Endothelial cell of umbilical vein (primary cell): ENCODE measurements around the gene TGFBR2. TPM values are rescaled to one million over a fixed set of nuclear protein-coding genes. Genes with fewer than 3 reads are reported as not detected.

Experiments
- BruUV-seq: library from RNA; stranded (reverse); fragments of 400-500 nt; replicated peaks from 2 replicates; lab custom pipeline; 2021; lab: Mats Ljungman, UMichigan
- CTCF ChIA-PET: fragments of 300-600, 350-600 bp; sonication (Branson Sonifier 250); formaldehyde crosslinking; loops from one replicate; lab custom pipeline; 2021; ENCODE audit warnings: antibody characterized with exemption, inconsistent platforms; lab: Charles Lee
- POLR2A ChIA-PET: fragments of 300-600, 350-600 bp; sonication (Branson Sonifier 250); formaldehyde crosslinking; loops from one replicate; lab custom pipeline; 2021; ENCODE audit warnings: antibody characterized with exemption, inconsistent platforms; lab: Charles Lee
- DNase-seq: peaks from one replicate; pipeline ENCODE4 v3.0.0-alpha.2; 2011; ENCODE audit warnings: low read depth, low spot score
- FAIRE-seq: peaks from 2 replicates; lab custom pipeline; 2011; peaks lifted over from hg19 to GRCh38; lab: Jason Lieb, UNC
- H2AFZ ChIP-seq: 2 replicates; pipeline ENCODE4 v1.6.0; 2012; ENCODE audit warnings: low read depth, low read length, control low read depth, inconsistent platforms
- H3K27ac ChIP-seq: 2 replicates; pipeline ENCODE4 v1.5.1; 2011; ENCODE audit warnings: low read depth, mild to moderate bottlenecking, control low read depth, low read length, moderate library complexity; ENCODE audit not compliant: insufficient read depth
- H3K27me3 ChIP-seq, 2 experiments: 2 replicates each; pipeline versions ENCODE4 v1.6.0 to v1.6.1; 2011; ENCODE audit warnings: low read length in 2 of 2, mixed read lengths in 1 of 2; ENCODE audit not compliant: control insufficient read depth in 2 of 2, insufficient read depth in 2 of 2
- H3K36me3 ChIP-seq, 2 experiments: 2 replicates in 1 of 2; 3 replicates in 1 of 2; pipeline ENCODE4 v1.5.1; 2011; ENCODE audit warnings: low read length in 2 of 2, mild to moderate bottlenecking in 1 of 2, moderate library complexity in 1 of 2; ENCODE audit not compliant: control insufficient read depth in 2 of 2, insufficient read depth in 2 of 2; ENCODE audit errors: extremely low read depth in 1 of 2
- H3K4me1 ChIP-seq: 3 replicates; pipeline ENCODE4 v1.5.1; 2011; ENCODE audit warnings: mild to moderate bottlenecking, low read length; ENCODE audit not compliant: control insufficient read depth, insufficient read depth; ENCODE audit errors: extremely low read depth
- H3K4me2 ChIP-seq: 2 replicates; pipeline ENCODE4 v1.6.1; 2011; ENCODE audit warnings: low read length, control low read depth, mixed read lengths; ENCODE audit not compliant: insufficient read depth
- H3K4me3 ChIP-seq, 3 experiments: fragments of 200-600 bp in 1 of 3; sonication (generic), shearing (Covaris generic) in 1 of 3; replicated peaks in 1 of 3; 2 replicates each; pipeline ENCODE4 v1.5.1; 2011 to 2016; ENCODE audit warnings: control low read depth in 3 of 3, low read length in 3 of 3, mild to moderate bottlenecking in 2 of 3, inconsistent platforms in 1 of 3, low read depth in 1 of 3, moderate library complexity in 1 of 3; ENCODE audit not compliant: insufficient read depth in 1 of 3
- H3K79me2 ChIP-seq: 2 replicates; pipeline ENCODE4 v1.6.0; 2012; ENCODE audit warnings: low read length, inconsistent platforms; ENCODE audit not compliant: control insufficient read depth, insufficient read depth
- H3K9ac ChIP-seq: replicated peaks from 2 replicates; pipeline ENCODE3; 2011; ENCODE audit warnings: low read length, control low read depth; ENCODE audit not compliant: insufficient read depth; ENCODE audit errors: extremely low read depth
- H3K9me1 ChIP-seq: replicated peaks from 3 replicates; pipeline ENCODE4 v1.6.0; 2011; ENCODE audit warnings: mild to moderate bottlenecking, low read length; ENCODE audit not compliant: control insufficient read depth, insufficient read depth; ENCODE audit errors: extremely low read depth
- H3K9me3 ChIP-seq: replicated peaks from 2 replicates; pipeline ENCODE4 v1.5.1; 2012; ENCODE audit warnings: low read length, inconsistent platforms; ENCODE audit not compliant: control insufficient read depth, insufficient read depth
- H4K20me1 ChIP-seq: replicated peaks from 2 replicates; pipeline ENCODE3; 2011; ENCODE audit warnings: mild to moderate bottlenecking, low read length; ENCODE audit not compliant: control insufficient read depth, insufficient read depth; ENCODE audit errors: extremely low read depth
- EZH2 ChIP-seq: IDR thresholded peaks from 2 replicates; pipeline ENCODE4 v1.6.1; 2012; ENCODE audit warnings: borderline replicate concordance, low read depth, mild to moderate bottlenecking, moderate library complexity, low read length, inconsistent platforms; ENCODE audit not compliant: severe bottlenecking
- FOS ChIP-seq: IDR thresholded peaks from 2 replicates; pipeline ENCODE4 v1.6.1; 2011; ENCODE audit warnings: mild to moderate bottlenecking, low read length, moderate library complexity, borderline replicate concordance; ENCODE audit not compliant: insufficient read depth
- GATA2 ChIP-seq: IDR thresholded peaks from 2 replicates; pipeline ENCODE4 v1.7.0; 2011; ENCODE audit warnings: low read depth, mild to moderate bottlenecking, moderate library complexity, mixed read lengths, low read length; ENCODE audit not compliant: insufficient read length, insufficient read depth
- JUN ChIP-seq: IDR thresholded peaks from 2 replicates; pipeline ENCODE4 v1.6.1; 2011; ENCODE audit warnings: borderline replicate concordance, low read depth; ENCODE audit not compliant: insufficient read length, insufficient read depth
- MAX ChIP-seq: IDR thresholded peaks from 2 replicates; pipeline ENCODE4 v1.6.1; 2011; ENCODE audit not compliant: insufficient read depth, insufficient read length
- MYC ChIP-seq: IDR thresholded peaks from one replicate; pipeline ENCODE4 v1.6.1; 2011; ENCODE audit warnings: mild to moderate bottlenecking, low read depth, low read length
- POLR2A ChIP-seq: IDR thresholded peaks from 2 replicates; pipeline ENCODE4 v1.6.1; 2012; ENCODE audit warnings: low read depth, mild to moderate bottlenecking, control low read depth, low read length
- POLR2AphosphoS5 ChIP-seq: IDR thresholded peaks from 2 replicates; pipeline ENCODE4 v1.6.1; 2012; ENCODE audit warnings: low read depth, mild to moderate bottlenecking, control low read depth, low read length, moderate library complexity; ENCODE audit not compliant: insufficient read depth
- dilution Hi-C: fragments of 300-500 bp; cut with MboI; formaldehyde crosslinking; loops from one replicate; pipeline ENCODE4 v1.15.0; 2019; ENCODE audit warnings: low sequenced_read_pairs; ENCODE audit not compliant: extremely low pct_ligation_motif_present
- intact Hi-C: fragments of 100-400 bp; cut with micrococcal nuclease; formaldehyde crosslinking; loops from one replicate; pipeline ENCODE4 v1.10.0; 2022
- polyA plus RNA-seq, 4 experiments: library from polyadenylated mRNA; depleted of rRNA in 3 of 4; stranded (reverse) in 3 of 4; unstranded in 1 of 4; fragments of >200 nt; gene quantifications; 2 replicates each; pipeline versions ENCODE4 v1.2.1 to v1.2.3, GENCODE V29; 2011 to 2012; ENCODE audit warnings: missing spikeins in 1 of 4
- total RNA-seq: library from RNA; stranded (reverse); gene quantifications from 2 replicates; pipeline ENCODE4 v1.2.3, GENCODE V29; 2021
- TF ChIP-seq, protein P1 (sequence below), 2 donors: IDR thresholded peaks; 1 replicate in 1 of 2; 2 replicates in 1 of 2; pipeline ENCODE4 v1.5.1; 2011; ENCODE audit warnings: low read length in 2 of 2, mild to moderate bottlenecking in 2 of 2, moderate library complexity in 2 of 2, control low read depth in 1 of 2, inconsistent platforms in 1 of 2, low read depth in 1 of 2; ENCODE audit not compliant: insufficient read depth in 1 of 2; ENCODE audit errors: extremely low read depth in 1 of 2

Gene TGFBR2
- total and polyA plus RNA-seq, 2 donors (not counting 3 experiments of a cell fraction or from before 2014, with no cell fraction given), result 227 to 250 TPM

DNA sequence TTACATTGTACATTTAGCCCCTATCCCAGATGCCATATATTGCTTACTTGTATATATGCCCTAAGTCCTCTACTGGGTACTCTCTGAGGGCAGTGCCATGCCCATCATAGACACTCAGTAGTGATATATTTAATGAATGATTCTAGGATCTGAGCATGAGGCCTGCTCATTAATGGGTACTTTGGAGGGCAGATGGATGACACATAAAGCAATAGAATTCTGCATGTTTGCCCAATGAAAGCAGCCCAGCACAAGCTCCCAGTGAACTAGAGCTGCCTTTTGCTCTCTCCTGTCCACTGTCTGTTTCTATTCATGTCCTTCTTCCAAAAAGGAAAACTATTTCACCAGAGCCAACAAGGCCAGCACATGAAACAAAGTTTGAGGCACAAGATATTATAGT lies 63.9 kb downstream of the TGFBR2 start:
- Histone ChIP-seq H3K4me1 (peaks cover 47% of the 10 kb centered on the region), H3K79me2 (peaks cover 87% of the 10 kb centered on the region), H4K20me1 (no peaks in the 10 kb centered on the region), H3K9me3 (no peaks in the 10 kb centered on the region), H3K27ac (no peak overlapping the region), H2AFZ (no peak overlapping the region), H3K9ac (no peak overlapping the region), H3K27me3 (no peaks in the 10 kb centered on the region), H3K4me3 (no peak overlapping the region), H3K4me2 (no peak overlapping the region), H3K9me1 (no peaks in the 10 kb centered on the region), H3K36me3 (peaks cover 28 to 40% of the 10 kb centered on the region in 2 experiments)
- dilution Hi-C loops (no loop called here), intact Hi-C loops (no loop called here)
- FAIRE-seq (no peak), DNase-seq (no peak)
- ChIA-PET POLR2A (no interaction called here), CTCF (no interaction called here)
- TF ChIP-seq JUN, result no peak
- no peak for TF ChIP-seq MAX
- TF ChIP-seq EZH2, result no peak
- no peak for TF ChIP-seq GATA2
- no peak for TF ChIP-seq MYC
- no peak for TF ChIP-seq FOS
- TF ChIP-seq POLR2AphosphoS5, result no peak
- TF ChIP-seq POLR2A, result no peak
- TF ChIP-seq, protein P1, sequence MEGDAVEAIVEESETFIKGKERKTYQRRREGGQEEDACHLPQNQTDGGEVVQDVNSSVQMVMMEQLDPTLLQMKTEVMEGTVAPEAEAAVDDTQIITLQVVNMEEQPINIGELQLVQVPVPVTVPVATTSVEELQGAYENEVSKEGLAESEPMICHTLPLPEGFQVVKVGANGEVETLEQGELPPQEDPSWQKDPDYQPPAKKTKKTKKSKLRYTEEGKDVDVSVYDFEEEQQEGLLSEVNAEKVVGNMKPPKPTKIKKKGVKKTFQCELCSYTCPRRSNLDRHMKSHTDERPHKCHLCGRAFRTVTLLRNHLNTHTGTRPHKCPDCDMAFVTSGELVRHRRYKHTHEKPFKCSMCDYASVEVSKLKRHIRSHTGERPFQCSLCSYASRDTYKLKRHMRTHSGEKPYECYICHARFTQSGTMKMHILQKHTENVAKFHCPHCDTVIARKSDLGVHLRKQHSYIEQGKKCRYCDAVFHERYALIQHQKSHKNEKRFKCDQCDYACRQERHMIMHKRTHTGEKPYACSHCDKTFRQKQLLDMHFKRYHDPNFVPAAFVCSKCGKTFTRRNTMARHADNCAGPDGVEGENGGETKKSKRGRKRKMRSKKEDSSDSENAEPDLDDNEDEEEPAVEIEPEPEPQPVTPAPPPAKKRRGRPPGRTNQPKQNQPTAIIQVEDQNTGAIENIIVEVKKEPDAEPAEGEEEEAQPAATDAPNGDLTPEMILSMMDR (IDR thresholded peaks at IDR 0.05; ENCODE audit: extremely low read depth in 1 of 2, insufficient read depth in 1 of 2, low read depth in 1 of 2, low read length in 2 of 2), result no peak
- BruUV-seq, result no TSS peak
